GM18499 (cell line): ENCODE data around the gene CSNK1A1.
"Not testable (repeated sequence)": the region's sequence is repeated elsewhere in the genome, so short reads cannot be mapped to it uniquely, and the experiment has no call there.

Source experiments
- ATAC-seq: cut with Tn5 transposase; IDR thresholded peaks from one replicate; pipeline ENCODE4 v1.9.1; 2021; ENCODE audit warnings: moderate number of reproducible peaks; ENCODE audit not compliant: insufficient read depth, unreplicated experiment

The CSNK1A1 gene

DNA sequence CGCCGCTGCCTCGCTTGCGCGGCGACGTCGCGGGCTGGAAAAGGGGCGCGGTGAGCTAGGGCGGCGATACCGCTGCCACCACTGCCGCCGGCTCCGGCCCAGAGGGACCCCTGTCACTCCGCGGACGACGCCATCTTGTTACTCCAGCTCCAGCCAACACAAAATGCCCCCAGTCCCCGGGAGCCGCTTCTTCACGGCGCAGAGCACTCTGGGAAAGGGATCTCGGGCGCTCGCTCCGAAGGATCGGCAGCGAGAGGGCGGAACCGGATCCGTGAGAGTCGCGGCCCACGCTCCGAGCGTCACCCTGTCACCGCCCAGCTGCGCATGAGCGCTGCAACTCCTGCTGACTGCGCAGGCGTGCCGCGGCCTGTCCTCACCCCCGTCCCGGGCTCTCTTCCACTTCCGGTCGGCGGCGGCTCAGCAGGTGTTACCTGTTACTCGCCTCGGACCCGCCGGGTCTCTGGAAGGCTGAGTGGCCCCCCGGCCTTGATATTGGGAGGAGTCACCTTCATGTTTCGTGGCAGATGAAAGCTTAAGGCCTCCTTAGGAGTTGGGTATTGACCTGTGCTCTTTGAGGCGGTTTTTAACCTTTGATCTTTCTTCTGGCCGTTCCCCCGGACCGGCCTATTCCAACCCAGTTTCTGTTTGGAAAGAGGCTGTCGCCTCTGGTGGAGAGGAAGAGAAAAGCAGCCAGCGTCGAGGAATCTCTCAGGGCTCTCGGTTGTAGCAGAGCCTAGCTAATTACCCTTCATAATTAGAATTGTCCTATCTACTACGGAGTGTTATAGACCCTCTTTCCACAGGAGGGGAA is at the start of gene CSNK1A1:
TSS of gene CSNK1A1 (minus strand) at position 213 of the 811 bp plus-strand sequence. CDS start 475 bp downstream, outside the sequence.
- ATAC-seq, result peak; percentile 76

DNA sequence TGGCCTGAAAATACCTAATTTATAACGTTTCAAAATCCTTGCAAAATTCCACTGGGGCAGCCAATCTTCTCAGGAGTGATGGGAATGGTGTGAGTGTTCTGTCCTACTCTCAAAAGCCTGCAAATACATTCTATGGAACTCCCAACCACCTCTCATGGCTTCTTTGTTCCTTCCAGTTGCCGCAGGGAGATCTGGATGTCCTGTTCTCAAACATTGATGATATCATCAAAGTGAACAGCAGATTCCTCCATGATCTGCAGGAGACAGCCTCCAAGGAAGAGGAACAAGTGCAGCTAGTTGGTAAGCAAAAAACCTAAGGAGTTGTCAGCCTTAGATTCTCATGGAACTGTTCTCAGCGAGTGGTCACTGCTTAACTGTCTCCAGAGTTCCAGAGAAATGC is 49.7 kb upstream of the CSNK1A1 start:
- ATAC-seq, result no peak

DNA sequence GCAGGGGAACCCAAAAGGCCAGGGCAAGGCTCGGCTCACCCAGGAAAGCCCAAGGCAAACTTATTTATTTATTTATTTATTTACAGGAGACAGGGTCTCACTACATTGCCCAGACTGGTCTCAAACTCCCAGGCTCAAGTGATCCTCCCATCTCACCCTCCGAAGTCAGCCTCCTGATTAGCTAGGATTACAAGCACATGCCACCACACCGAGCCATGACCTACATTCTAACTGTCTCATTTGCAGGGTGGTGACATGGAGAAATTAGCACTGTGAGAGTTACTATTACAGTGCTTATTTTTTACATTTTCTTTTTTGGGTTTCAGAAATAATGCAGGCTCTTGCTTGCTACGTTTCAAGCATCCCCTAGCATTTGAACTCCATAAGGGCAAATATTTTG is 48.1 kb upstream of the CSNK1A1 start:
- no peak for ATAC-seq

DNA sequence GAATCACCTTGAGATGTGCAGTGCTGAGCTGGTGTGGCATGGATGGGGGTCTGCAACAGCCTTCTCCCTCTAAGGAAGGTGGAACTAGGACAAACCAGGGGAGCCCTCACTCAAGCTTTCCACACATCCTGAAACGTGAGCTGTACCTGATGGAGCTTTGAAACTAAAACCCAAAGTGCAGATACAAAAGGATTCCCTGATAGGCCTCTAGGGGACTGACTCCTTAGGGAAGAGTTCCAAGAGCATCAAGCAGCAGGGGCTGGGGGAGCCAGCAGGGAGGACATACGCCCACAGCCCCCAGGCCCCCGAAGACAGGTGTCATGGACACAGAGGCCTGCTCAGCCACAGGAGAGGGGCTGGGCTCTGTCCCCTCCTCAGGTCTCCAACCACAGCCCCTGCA is 47.7 kb upstream of the CSNK1A1 start:
- ATAC-seq, result no peak

DNA sequence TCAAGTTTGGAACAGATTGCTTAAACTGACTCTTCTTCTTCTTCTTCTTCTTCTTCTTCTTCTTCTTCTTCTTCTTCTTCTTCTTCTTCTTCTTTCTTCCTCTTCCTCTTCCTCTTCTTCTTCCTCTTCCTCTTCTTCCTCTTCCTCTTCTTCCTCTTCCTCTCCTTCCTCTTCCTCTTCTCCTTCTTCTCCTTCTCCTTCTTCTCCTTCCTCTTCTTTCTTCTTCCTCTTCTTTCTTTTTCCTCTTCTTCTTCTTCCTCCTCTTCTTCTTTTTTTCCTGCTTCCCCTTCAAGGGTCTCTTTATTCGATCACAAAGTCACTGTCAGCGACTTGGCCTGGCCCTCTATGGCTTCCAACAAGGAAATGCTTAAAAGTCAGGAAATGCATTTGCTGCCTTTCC is 47.0 kb upstream of the CSNK1A1 start:
- not testable (repeated sequence) for ATAC-seq

DNA sequence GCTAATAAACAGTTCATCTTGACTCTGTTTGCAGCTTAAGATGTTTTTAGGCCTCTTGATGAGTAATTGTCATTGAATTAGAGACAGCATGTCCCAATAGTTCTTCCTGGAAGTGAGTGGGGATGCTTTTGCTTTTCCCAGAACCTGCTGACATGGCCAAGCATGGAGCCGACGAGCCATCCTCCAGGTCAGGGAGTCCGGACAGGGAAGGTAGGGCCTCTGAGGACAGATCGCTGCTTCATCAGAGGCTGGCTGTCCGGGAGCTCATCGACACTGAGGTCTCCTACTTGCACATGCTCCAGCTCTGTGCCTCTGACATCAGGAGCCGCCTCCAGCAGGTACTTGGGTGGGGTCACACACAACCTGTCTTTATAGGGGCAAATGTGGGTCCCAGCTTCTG is 46.4 kb upstream of the CSNK1A1 start:
- ATAC-seq, result no peak

DNA sequence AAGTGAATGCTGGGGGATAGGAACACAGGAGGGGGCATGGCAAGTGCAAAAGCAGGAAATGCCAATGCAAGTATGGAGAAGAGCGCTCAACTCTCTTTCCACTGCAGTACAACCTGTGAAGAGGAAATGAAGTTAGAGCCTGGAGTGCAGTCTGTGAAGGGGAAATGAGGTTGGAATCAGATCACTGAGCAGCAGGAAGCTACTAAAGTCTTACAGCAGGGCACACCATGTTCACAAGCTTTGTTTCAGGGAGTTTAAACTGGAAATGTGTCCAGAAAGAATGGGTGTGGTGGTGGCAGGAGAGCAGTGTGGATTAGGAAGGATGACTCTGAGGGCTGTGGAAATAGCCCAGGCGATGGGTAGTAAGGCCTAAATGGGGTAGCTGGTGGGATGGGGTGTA is 45.5 kb upstream of the CSNK1A1 start:
- ATAC-seq, result no peak

DNA sequence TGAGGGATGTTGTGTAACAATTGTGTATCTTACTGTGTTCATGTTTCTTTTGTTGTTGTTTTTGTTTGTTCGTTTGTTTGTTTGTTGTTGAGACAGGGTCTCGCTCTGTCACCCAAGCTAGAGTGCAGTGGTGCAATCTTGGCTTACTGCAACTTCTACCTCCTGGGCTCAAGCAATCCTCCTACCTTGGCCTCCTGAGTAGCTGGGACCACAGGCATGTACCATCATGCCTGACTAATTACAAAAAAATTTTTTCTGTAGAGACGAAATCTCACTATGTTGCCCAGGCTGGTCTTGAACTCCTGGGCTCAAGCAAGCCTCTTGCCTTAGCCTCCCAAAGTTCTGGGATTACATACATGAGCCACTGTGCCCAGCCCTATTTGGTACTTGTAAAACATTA is 43.9 kb upstream of the CSNK1A1 start:
- ATAC-seq, result not testable (repeated sequence)

DNA sequence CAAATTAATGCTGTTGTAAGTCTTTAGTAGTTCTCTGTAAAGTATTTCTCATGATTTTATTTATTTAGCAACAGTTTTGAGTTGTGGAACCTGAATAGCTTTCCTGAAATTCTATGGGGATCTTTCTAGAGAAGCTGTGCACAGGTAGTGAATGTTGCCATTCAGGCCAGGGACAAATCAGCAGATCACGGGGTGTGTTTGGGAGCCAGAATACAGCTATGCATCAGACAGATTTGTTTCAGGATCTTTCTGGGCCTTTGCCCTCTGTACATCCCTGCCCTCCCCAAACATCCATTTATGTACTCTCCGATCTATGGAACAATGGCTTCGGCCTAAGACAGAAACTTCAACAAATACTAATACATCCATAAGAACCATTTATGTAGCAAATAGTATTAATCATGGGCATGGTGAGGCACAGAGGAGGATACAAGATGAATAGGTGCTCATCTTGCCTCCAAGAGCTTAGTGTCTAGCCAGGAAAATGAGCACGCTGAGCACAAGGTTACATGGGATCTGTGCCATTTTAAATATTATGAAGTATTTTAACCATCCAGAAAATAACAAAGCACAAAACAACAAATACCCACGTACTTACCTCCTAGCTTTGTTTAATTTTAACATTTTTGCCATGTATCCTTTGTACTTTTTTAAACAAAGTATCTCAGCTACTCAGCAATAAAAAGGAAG is 43.1 kb upstream of the CSNK1A1 start:
- no peak for ATAC-seq

DNA sequence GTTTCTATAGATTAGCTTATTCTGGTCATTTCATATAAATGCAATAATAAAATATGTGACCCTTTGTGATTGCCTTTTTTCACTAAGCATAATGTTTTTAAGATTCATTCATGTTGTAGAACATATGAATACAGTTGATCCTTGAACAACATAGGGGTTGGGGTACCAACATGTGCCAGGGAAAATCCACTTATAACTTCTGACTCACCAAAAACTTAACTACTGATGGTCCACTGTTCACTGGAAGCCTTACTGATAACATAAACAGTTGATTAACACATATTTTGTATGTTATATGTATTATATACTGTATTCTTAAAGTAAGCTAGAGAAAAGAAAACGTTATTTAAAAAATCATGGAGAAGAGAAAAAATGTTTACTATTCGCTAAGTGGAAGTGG is 42.1 kb upstream of the CSNK1A1 start:
- no peak for ATAC-seq

DNA sequence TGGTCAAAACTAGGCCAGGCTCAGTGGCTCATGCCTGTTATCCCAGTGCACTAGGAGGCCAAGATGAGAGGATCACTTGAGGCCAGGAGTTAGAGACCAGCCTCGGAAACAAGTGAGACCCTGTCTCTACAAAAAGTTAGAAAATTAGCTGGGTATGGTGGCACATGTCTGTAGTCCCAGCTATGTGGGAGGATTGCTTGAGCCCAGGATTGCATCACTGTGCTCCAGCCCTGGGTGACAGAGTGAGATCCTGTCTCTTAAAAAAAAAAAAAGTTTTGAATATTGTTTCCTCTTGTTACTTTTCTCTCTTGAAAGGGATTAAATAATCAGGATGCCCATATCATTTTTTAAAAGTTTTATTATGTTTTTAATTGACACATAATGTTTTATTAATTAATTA is 37.7 kb upstream of the CSNK1A1 start:
- ATAC-seq, result no peak

DNA sequence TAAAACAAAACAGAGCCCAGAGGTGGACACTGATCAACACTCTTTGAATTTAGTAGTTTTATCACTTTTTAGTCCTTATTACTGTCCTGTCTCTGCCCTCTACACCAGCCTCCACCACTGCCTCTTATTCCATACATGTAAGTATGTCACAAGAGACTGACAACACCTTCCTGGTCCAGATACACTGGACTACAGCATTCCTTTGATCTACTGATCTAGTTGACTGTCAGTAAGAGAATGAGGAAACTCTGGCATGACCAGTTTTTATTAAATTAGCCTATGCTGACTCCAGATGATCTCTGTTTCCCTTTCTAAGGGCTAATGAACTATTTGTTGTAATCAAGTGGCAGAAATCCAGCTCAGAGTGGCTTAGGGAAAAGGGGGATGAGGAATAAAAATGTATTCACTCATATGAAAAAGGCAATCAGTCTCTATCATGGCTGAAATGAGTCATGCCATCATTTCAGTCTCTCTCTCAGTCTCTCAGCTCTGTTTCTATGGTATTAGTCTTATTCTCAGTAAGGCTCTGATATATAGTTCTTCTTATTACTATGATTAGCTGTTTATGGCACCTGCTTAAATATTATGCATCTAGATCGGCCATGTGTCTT is 35.6 kb upstream of the CSNK1A1 start:
- no peak for ATAC-seq

DNA sequence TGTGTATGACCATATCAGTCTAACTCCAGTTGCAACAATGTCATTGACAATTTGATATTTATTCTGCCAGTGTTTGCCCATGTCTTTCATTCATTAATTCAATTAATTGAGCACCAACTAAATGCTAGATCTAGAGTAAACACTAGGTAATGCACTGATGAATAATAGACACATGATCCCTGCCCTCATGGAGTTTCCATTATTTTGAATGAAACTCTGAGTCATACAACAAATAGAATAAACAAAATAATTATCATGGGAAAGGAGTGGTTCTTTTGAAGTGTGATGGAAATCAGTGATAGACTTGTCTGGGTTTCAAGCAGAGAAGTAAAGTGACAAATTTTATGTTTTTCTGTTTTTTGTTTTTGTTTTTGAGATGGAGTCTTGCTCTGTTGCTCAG is 34.7 kb upstream of the CSNK1A1 start:
- no peak for ATAC-seq

DNA sequence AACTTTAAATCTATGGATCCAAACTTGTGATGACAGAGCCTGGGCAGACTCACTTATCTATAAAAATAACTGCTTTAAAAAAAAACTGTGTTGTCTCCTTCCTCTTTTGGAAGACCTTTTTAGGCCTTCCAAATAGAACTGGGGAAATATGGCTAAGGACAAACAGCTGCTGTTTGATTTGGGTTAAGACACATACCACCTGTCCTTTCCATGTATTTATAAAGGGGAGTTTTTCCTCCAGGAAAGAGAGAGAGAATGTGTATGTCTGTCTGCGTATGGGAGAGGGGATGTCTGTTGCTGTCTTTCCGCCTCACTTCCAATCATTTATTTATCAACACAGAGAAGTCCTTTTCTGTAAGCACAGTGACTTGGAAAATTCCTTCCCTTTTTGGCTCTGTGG is 32.9 kb upstream of the CSNK1A1 start:
- no peak for ATAC-seq

DNA sequence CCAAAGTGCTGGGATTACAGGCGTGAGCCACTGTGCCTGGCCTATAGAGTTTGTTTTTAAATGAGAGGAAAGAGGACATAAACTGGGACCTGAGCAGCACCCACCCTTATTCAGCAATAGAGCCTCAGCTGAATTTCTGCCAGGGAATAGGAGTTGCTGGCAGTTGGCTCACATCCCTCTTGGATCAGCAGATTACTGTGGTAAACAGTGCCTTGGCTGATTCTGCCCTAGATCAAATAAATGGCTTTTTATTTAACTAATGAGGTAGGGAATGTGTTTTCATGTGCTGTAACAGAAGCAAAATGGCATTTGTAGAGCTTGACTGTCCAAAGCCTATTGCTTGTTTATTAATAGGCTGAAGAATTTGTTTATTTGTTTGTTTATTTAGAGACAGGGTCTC is 32.2 kb upstream of the CSNK1A1 start:
- no peak for ATAC-seq

DNA sequence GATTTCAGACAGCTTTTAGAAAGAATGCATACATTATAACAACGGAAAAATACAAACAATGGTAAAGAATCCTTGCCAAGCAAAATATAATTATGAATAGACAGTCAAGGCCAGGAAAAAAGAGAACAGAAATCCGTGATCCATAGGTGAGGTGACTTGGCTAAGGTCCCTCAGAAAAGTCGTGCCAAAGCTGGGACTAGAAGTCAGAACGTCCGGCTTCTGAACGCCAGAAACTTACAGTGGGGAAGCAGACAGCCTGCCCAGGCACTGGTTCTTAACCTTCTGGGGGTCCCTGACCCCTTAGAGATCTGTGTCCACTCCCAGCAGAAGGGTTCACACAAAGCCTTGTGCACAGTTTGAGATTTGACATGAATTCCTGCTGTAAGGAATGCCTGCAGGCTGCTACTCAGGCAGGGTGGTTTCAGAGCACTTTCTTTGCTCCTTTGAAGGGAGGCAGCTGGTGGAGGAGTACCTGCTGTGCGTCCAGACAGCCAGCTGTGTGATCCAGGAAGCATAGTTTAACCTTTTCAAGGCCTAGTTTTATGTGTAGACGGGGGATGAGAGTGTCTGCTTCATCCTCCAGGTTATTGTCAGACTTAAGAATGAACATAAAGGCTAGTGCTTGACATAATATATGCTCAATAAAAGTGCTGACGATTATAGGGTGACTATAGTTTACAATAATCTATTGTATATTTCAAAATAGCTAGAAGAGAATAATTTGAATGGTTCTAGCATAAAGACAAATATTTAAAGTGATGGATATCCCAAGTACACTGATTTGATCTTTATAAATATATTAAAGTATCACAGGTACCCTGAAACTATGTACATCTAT is 30.9 kb upstream of the CSNK1A1 start:
- ATAC-seq, result no peak

DNA sequence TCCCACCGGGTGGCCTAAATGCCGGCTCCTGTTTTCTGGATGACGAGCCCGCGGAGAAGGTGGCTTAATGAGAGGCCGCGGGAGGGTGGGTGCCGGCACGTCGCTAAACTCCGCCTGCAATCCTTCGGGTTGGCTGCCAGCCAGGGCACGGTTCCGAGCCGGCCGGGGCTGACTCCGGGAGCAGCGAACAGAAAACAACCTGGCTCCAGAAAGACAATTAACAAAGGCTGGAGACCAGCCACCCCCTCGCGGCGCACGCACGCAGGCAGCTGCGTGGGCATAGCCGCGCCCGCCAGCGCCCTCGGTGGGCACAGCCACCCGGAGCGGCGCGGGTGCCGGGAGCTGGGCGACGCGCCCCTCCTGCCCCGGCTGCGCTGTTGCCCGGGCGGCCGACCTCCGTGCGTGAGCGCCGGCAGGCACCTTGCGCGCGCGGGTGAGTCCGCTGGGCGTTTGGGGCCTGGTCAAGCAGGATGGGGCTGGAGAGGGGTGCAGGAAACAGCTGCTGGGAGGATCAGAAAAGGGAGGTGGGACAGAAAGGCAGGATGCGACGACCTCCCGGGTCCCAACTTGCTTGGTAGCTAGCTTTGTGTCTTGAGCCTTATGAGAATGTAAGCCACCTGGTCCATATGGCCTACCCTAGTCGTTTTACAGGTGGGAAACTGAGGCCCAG is 30.1 kb upstream of the CSNK1A1 start, which contains the start of gene ARHGEF37:
TSS of gene ARHGEF37 (plus strand) at position 307 of the 670 bp plus-strand sequence. CDS start 16,272 bp downstream, outside the sequence.
- no peak for ATAC-seq

DNA sequence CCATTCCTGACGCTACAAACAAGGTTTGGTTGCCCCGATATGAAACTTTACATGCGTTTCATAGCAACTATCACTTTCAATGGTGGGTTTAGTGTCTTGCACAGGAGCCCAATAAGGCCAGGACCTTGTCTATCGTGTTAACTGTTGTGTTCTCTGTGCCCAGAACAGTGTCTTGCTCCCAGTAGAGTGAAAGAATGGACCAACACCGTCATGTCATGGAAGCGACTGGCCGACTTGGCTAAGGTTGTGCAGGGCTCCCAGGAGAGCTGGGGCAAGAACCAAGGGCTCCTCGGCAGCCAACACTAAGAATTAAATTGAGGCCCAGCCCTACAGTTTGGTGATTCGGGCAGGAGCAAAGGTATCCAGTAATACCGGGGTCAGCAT is 29.6 kb upstream of the CSNK1A1 start:
- ATAC-seq, result no peak

DNA sequence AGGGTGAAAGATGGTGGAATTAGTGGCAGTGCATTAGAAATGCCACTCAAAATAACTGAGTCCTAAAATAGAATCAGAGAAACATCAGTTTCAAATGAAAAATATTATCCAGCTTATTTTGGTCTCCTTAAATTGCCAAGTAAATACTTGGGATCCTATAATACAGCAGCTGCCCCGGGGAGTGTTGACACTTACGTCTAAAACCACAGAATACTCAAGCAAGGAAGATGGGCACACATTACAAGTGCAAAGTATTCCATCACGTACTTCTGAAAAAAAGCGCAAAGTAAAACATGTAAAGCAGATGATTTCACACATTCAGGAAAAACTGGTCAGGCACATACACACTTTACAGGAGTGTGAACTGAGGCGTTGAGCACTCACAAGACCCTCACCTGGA is 27.7 kb upstream of the CSNK1A1 start:
- ATAC-seq, result no peak

DNA sequence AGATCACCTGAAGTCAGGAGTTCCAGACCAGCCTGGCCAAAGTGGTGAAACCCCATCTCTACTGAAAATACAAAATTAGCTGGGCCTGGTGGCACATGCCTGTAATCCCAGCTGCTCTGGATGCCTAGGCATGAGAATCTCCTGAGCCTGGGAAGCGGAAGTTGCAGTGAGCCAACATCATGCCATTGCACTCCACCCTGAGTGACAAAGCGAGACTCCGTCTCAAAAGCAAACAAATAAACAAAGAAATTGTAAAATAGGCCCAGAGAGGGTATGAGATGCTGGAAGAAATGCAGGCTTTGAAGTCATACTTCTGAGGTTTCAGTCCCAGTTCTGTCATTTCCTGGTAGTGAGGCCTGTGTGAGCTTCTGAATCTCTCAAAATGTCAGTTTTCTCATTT is 24.8 kb upstream of the CSNK1A1 start:
- no peak for ATAC-seq
